Adrenal gland (tissue), 5 donors: ENCODE data around the gene AFDN.

Experiments used
- POLR2A ChIP-seq, 2 donors: fragments of 450-650 bp; IDR thresholded peaks; one replicate each; pipeline ENCODE4 v1.6.1; 2017; ENCODE audit warnings: antibody characterized with exemption in 2 of 2, mild to moderate bottlenecking in 2 of 2, moderate library complexity in 1 of 2
- TF ChIP-seq, protein P1 (sequence below), 6 experiments: fragments of 450-650 bp in 4 of 6; fragments of 200-600 bp in 2 of 6; sonication (generic) in 1 of 6; IDR thresholded peaks; 1 replicate in 5 of 6; 2 replicates in 1 of 6; pipeline versions ENCODE4 v1.5.1 to v1.8.0; 2016 to 2021; ENCODE audit warnings: antibody characterized with exemption in 6 of 6, mild to moderate bottlenecking in 2 of 6, moderate library complexity in 1 of 6
- donor health status: DM: no; HTN: no; CAD: no.

- TF ChIP-seq, protein P1, sequence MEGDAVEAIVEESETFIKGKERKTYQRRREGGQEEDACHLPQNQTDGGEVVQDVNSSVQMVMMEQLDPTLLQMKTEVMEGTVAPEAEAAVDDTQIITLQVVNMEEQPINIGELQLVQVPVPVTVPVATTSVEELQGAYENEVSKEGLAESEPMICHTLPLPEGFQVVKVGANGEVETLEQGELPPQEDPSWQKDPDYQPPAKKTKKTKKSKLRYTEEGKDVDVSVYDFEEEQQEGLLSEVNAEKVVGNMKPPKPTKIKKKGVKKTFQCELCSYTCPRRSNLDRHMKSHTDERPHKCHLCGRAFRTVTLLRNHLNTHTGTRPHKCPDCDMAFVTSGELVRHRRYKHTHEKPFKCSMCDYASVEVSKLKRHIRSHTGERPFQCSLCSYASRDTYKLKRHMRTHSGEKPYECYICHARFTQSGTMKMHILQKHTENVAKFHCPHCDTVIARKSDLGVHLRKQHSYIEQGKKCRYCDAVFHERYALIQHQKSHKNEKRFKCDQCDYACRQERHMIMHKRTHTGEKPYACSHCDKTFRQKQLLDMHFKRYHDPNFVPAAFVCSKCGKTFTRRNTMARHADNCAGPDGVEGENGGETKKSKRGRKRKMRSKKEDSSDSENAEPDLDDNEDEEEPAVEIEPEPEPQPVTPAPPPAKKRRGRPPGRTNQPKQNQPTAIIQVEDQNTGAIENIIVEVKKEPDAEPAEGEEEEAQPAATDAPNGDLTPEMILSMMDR (IDR thresholded peaks at IDR 0.05): no peak
- no peak for TF ChIP-seq POLR2A (IDR thresholded peaks at IDR 0.05)
Measured at GRCh38 chr6:167832497-167833395, 6.0 kb downstream of the AFDN start.
